ENCODE results near the gene C10orf67.
A peak's percentile ranks its signal among the peaks of the same experiment; 100 is the strongest.

Gene C10orf67

DNA sequence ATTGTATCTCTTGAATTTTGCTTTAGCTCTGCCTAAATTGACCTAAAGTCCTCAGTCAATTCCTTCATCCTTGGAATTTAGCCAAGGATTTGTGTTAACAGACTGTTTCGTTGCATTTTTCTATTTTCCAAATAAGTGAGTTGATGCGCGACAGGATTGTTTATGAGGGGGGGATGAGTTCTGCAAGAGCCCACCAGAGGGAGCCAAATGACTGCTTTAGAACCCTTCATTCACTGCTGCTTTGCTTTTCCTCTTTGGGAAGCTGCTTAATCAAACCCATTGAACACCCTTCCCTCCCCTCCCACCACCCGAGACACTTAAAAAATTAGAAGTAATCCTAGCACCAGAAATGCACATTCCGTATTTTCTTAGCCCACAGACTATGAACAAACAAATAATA is 186.2 kb downstream of the C10orf67 start:
- DNase-seq: no peak

DNA sequence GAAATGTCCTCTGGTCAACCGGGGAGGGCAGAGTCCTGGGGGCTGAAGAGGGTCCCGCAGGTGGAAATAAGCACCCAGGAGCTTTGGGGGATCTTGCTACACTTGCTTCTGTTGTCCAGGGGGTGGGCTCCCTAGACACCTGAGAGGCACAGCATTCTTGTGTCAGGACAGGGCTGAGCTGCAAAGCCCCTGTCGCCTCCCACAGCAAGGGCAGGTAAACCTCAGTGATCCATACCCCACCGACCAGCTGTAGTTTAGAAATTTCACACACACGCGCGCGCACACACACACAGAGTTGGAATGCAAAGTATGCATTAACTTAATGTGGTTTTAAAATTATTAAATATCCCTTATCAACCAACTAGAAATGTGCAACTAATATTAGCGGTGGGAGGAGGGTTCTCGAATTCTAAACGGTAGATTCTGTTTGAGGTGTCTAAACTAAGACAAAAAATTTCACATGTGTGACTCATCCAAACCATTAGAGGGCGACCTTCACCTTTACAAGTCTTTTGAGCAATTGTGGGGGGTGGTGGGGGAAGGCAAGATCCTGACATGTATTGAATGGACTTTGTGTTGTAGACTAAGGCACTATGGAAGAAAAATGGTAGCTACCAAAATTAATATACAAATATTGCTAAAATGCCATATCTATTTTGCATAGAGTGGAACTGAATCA is 186.8 kb downstream of the C10orf67 start:
- peak; percentile 13 for DNase-seq

DNA sequence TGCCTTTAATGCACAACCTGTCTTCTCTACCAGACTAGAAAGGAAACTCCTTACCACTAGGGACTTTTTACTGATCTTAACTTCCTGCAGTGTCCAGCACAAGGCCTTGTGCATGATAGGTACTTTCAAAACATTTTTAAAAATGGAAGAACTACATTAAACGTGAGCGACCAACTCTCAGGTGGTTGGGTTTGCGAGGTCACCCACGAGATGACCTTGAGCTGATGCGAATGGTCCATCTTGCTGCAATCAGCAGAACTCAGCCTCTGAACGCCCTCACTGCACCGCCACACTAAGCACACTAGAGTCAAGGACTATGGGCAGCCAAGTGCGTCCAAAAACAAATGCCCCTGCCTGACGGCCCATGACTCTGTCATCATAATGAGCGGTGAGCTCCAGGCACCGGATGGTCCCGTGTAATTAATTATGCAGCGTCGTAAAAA is 187.3 kb downstream of the C10orf67 start:
- DNase-seq: no peak

DNA sequence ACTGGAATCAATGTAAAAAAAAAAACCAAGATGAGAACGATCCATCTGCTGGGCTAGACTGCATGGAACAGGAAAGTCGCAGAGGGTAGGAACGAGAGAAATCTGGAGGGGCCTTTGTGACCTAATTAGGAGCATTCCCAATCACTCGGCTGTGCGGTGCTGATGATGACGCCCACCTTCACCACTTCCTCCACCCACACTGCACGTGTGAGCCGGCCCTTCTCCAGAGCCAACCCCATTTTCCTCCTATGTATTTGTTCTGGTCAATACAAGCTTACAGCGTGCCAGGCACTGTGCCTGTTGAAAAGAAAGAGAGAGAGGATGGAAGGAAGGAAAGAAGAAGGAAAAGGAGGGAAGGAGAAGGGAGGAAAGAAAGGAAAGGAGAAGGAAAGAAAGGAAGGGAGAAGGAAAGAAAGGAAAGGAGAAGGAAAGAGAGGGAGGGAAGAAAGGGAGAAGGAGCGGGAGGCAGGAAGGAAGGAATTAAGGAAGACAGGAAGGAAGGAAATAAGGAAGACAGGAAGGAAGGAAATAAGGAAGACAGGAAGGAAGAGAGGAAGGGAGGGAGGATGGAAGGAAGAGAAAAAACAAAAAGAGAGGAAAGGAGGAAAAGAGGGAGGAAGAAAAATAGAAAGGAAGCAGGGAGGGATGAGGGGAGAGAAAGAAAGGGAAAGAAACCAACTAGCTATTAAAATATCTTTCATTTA is 188.0 kb downstream of the C10orf67 start:
- no peak for DNase-seq

DNA sequence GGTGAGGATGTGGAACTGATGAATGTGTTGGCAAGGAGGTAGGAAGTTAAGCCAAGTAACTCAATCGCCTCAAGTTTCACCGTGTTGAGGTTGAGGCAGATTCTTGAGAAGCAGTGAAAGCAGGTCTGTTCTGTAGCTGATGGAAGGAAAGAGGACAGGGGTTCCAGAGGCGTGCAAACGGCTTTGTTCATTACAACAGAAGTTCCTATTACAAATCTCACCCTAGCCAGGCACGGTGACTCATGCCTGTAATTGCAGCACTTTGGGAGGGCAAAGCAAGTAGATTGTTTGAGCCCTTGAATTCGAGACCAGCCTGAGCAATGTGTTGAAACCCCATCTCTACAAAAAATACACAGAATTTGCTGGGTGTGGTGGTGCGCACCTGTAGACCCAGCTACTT is 189.4 kb downstream of the C10orf67 start:
- no peak for DNase-seq
